Measurements from ENCODE around the gene FHIP2A.
"Not testable (repeated sequence)": the region's sequence is repeated elsewhere in the genome, so short reads cannot be mapped to it uniquely, and the experiment has no call there.

GRCh38 chr10:114787131-114787530 lies 34.4 kb upstream of the FHIP2A start:
- not testable (repeated sequence) for TF ChIP-seq CTCF (conservative IDR thresholded peaks at IDR 0.05; ENCODE audit: low read length); EZH2phosphoT487 (IDR thresholded peaks at IDR 0.05; ENCODE audit: borderline replicate concordance, low read depth, low read length)

Data from OCI-LY7 (cell line).